GM18868 (cell line): ENCODE measurements around the gene PHGDH.

Experiments used
- ATAC-seq: cut with Tn5 transposase; IDR thresholded peaks from one replicate; pipeline ENCODE4 v1.9.1; 2021; ENCODE audit warnings: mild to moderate bottlenecking, moderate library complexity; ENCODE audit not compliant: unreplicated experiment

PHGDH gene

DNA sequence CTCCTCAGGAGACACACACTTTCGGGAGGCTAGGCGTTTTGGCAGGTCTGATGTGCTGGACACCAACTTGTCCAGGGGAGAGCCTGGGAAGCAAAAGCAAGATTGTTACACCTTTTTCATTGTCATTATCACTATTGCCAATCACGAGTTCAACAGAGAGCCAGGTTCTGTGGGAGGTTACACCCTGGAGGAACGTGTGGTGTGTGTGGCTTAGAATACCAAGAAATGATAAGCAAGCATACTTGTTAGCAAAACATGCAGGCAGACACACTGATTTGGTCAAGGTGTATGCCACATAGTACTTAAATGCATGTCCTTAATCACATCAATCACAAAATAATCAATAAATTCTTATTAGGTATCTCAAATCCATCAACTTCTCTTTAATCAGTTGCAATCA is 40.9 kb downstream of the PHGDH start:
- no peak for ATAC-seq

DNA sequence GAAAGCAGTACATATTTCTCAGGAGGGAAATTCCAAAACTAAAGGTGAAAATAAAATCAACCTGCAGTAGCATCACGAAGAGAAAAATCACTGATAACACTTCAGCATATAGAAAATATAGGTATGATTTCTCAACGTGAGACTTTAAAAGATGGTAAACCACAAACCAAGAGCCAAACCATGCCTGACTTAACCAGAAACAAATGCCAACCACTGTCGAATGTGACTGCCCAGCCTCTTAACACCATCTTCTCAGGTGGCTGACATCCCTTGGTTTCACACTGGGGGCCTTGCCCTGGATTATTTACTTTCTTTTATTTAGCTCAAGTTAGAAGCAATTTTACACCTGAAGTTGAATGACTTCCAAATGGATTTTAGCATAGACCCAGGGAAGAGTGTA is 46.9 kb downstream of the PHGDH start:
- ATAC-seq = no peak

DNA sequence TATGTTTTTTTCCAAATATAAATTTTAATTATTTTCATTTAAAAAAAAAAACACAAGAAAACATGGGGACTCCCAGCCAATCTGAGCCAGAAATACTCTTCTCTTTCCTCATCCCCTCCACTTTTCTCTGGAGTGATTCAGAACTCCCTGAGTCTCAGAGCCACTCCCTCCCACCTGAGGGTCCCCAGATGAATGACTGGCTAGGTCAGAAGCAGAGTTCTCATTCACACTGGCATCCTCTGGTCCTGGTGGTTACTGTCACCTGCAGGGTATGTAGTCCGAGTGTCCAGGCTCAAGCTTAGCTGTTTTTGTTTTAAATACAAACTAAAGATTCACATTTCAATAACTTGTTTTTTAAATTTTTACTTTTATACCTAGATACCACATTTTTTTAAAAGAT is 50.7 kb downstream of the PHGDH start:
- ATAC-seq = no peak

DNA sequence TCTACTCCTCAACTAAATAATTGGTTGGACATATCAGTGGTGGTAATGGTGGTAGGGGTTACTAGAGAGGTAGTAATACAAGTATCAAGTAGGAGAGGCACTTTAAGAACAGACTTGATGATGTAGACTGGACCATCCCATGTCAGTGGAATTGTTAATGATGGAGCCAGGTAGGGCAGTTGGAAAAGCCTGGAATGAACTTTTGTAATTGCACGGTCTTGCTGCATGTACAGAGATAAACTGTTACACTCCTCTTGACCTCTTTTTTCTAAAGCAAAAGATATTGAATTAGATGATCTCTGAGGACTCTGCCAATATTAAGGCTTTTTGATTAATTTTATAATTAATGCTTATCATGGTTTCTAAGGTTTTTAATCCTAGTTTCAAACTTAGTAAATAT is 51.2 kb downstream of the PHGDH start:
- no peak for ATAC-seq

DNA sequence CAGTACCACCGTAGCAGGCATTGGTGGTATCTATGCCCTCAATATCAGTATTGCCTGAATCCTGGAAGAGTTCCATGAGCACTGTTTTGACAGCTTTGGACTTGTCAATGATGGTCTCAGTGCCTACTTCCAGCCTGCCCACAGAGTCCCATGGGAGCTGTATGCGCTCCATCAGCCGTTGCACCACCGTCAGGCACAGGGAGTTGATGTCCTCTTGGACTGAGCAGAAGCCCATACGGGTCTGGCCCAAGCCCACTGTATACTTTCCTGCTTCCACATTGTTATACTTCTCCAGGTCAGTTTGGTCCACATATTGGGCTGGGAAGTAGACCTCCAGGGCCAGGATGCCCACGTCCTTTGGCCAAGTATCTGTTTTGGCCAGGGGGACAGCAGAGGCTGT is 52.5 kb downstream of the PHGDH start:
- ATAC-seq = no peak

DNA sequence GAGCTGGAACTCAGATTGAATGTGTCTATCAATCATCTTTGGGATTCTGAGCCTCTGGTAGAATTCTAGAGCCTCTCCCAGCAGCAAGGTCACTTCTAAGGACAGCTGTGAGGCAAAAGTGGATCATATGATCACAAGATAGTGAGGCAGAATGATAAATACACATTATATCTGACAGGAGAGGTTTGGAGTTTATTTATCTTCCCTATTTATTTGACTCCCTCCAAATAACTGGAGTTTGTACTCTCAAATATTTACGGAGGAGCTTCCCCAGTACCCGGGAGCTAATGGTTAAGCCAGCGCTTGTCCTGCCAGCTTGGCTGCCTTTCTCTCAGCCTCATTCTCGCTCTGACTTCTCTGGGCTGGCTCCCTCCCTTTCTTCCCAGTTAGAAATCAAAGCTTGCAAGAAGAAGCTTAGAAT is 54.6 kb downstream of the PHGDH start:
- ATAC-seq = no peak

DNA sequence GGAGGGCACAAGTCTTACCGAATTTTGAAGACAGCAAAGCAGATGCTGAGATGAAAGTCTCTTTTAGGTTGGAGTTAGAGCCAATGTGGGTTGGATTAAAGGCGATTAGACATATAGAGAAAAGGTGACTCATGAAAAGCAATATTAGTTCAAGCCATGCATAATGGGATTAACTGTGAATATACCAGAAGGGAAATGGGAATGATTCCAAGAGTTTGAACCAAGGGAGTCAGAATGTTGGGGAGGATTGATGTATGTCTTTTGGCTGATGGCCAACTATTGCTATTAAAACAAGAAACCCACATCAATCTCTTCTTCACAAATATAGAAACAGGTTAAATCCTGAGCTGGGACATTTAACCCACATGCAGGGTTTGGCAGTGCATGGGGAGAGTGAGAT is 55.8 kb downstream of the PHGDH start:
- ATAC-seq = no peak

DNA sequence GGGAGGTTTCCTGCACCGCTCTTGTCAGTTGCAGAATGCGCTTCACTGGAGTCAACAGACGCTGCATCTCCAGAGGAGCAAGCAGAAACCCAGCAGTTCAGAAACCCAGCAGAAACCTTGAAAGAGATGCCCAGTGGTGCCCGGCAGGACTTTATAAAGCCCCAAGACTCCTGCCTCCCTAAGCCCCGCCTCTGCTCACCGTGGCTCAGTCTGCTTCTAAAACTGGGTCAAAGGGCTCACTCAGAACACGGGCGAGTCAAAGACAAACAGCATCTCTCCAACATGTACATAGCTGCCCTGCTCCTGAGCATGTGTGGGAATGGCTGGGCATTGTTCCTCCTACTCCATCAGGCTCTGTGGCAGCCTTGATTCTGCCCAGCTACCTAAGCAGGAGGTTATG is 57.0 kb downstream of the PHGDH start, which contains the start of gene HMGCS2:
Gene HMGCS2 (minus strand): TSS at position 128 of the 400 bp plus-strand sequence. CDS start 61 bp downstream, at position 67.
- ATAC-seq = no peak

DNA sequence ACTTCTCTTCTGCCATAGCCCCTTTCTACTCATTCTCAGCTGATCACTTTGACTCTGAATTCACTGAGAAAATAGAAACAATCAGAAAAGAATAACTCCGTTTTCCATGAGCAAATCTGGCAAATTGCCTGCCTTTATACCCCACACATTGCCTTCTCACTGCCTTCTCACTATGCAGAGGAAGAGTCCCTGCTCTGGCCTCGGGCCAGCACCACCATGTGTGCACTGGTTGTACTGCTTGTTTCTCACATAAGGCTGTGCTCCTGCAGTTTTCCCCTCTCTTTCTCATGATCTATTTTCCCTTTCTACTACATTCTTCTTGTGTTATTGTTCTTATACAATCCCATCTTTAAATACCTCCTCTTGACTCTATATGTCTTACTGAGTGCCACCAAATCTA is 59.3 kb downstream of the PHGDH start:
- no peak for ATAC-seq

DNA sequence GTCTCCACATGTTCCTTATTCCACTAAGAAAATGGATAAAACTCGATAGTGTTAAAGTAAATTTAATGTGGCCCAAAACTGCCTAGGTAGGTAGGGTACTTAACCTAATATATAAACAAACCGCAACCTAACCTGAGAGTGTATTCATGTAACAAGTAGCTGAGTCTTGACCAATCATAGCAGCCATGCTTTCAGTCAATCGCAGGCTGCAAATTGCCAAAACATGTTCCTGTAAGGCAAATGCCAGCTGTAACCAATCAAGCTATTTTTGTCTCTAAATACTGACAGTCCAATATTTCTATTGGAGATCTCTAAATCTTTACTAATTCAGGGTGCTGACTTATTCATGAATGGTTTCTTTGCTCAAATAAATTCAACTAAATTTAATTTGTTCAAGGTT is 60.0 kb downstream of the PHGDH start:
- ATAC-seq = no peak

DNA sequence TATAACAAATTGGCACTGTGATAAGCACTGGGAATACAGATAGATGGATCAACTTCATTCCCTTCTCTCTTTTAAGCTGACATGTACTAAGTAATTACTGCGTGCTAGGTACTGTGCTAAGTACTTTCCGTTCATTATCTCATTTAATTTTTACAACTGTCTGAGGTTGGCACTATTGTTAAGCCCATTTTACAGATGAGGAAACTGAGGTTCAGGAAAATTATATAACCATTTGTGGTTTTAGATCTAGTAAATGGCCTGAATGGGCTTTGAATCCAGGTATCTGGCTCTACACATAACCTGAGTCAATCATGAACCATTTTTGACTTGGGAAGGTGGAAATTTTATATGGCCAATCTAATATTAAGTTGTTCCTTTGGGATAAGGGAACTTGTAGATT is 60.6 kb downstream of the PHGDH start:
- ATAC-seq = no peak

DNA sequence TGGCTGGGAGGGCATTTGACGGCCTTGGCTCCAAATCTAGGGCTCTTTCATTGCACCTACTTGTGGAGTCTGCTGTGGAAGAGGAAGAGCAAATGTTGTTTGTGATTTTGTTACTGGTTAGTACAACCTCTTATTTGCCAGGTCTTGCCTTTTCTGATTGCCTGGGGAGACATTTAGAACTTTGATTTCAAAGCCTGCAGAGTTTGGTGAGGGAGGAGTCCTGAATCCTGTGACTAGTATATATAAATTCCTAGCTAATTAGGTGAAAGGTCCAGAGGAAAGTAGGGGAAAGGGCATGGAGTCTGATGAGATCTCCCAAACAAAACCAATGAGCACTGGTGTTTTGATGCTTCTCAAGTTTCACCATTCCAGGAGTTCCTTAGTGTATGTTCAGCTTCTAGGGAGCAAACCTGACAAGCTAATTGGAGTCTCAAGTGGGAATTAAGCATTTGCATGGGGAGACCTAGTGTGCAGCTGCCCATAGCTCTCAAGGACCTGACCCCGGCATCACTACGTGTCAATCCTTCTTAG is 62.0 kb downstream of the PHGDH start:
- ATAC-seq = no peak

DNA sequence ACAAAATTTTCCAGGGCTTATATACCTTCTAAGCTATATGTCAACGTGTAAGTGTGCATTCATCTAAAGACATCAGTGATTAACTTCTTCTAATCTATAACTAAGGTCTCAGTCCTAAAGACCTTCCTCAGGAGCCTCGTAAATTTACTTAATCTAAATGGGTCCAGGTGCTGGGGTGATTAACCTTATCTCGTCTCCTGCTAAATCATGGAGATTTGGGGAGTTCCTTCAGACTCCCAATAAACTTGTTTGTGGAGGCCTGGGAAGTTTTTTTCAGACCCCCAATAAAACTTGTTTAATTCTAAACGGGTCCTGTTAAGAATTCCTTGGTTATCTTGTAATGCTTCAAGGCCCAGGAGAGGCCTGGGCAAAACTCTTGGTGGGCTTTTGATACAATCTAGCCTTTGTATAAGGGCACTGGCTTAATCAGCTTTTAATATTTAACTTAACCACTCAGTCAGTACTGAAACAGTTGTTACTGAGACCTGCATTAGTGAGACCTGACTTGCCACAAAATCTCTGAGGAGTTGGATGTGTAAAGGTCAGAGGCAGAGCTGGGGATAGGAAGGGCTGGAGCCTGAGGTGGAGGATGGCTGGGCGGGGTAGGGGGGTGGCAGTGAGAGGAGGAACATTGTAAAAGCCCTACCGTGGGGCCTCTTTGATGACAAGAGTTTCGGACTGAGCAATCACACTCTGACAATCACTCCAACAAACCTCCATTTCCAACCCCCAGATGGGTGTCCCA is 63.2 kb downstream of the PHGDH start:
- no peak for ATAC-seq

DNA sequence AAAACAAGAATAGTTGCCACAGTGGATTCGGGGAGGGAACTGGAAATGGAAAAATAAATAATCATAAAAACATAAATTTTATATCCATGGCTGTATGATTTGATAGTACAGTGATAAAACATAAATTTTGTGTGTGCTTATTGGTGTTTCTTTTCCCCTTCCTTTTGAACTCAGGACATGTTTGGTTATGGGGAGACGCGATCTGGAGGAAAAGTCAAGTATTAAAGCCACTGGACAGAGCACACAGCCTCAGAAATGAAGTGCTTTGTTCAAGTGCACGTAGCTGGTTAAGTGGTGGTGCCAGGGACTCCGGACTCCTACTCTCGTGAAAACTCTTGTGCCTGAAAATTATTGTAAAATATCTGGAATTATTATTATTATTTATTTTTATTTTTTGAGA is 66.6 kb downstream of the PHGDH start:
- ATAC-seq = no peak

DNA sequence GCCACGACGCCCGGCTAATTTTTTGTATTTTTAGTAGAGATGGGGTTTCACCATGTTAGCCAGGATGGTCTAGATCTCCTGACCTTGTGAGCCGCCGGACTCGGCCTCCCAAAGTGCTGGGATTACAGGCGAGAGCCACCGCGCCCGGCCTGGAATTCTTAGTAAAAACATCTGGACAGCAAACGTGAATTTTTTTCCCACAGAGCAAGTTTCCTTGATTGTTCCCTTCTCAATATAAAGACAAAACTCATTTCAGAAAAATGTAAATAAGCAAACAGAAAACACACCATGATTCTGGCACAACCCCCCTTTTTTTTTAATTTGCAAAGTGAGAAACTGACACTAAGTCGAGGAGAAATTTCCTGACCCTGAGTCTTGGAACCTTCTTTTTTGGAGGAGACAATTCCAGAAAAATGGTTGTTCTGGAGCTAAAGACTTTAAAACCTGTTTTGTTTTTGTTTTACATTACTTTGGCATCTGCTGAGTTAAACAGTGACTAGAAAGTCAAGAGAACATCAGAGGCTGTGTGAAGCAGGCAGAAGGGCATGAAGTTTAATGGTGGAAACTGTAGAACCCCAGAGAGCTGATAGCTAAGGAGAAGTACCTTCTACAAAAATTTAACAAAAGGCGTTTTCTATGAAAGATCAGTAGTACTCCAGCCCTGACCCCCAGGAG is 67.3 kb downstream of the PHGDH start:
- no peak for ATAC-seq

DNA sequence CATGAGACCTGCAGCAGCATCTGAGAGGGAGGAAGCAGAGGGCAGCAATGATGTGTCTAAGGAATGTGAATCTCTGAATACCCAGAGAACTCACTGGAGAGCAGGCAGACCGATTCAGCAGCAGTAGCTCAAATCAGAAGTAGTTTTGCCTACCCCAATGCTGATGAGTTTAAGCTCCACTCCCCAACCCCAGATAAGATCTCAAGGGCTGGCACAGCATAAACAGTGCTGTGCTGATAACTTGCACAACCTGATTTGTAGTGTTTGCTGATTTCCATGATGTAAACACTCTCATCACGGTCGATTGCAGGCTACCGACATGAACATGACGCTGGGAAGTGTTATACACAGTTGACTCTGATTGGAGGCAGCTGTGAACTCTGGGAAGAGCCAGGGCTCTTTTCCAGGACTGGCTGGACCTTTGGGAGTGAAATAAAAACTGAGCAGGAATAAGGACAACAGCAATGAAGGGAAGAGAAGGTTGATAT is 68.2 kb downstream of the PHGDH start:
- no peak for ATAC-seq

DNA sequence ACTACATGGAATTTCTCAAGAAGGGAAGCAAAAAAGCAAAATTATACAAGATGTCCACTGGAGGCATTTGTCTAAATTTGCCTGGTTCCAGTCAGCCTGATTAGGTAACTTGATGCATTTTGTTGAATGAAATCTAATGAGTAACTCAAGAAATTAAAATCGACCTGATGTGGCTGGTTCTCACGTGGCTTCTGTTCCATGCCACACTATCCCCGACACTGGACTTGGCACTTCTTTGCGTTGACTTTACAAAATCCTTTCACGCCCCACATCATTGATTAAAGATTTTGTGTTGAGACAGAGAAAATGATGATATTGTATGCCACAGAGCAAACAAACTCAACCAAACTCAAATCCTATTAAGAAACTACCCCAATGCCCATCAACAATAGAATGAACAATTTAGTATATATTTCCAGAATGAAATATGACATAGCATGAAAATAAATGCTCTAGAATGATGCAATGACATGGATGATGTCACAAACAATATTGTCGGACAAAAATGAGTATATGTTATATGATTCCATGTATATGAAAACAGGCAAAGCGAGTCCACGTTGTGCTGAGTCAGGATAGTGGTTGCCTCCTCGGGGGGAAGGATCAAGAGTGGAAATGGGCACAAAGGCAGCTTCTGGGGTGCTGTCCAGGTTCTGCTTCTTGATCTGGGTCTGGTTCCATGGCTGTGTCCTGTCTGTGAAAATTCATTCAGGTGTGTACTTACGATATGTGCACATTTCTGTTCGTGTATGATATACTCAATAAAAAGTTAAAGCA is 69.9 kb downstream of the PHGDH start:
- ATAC-seq = no peak

DNA sequence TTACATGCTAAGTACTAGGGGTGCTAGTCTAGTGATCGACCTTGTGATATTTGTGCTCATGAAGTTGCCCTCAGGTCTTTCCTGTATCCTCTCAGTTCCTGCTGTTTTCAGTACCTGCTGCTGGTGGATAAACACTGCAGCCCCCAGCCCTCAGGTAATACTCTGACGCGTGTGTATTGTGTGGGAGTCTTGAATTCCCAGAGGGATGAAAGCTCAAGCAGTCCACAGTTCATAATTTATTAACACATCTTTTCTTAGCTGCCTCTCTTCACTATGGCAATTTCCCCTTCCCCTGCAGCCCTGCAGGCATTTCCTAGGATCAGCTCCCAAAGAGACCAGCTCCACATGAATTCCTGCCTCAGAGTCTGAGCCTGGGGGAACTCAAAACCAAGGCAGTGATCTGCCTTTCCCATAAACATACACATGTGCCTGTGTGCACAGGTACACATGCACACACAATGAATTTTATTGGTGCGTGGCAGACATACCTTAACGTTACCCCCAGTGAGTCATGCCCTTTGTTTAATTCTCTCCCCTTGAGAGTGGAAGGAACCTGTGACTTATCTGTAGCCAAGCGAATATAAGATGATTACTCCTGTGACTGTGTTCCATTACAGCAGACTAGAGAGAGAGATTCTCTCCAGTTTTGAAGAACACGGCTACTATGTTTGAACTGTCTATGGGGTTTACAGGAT is 71.0 kb downstream of the PHGDH start:
- no peak for ATAC-seq

DNA sequence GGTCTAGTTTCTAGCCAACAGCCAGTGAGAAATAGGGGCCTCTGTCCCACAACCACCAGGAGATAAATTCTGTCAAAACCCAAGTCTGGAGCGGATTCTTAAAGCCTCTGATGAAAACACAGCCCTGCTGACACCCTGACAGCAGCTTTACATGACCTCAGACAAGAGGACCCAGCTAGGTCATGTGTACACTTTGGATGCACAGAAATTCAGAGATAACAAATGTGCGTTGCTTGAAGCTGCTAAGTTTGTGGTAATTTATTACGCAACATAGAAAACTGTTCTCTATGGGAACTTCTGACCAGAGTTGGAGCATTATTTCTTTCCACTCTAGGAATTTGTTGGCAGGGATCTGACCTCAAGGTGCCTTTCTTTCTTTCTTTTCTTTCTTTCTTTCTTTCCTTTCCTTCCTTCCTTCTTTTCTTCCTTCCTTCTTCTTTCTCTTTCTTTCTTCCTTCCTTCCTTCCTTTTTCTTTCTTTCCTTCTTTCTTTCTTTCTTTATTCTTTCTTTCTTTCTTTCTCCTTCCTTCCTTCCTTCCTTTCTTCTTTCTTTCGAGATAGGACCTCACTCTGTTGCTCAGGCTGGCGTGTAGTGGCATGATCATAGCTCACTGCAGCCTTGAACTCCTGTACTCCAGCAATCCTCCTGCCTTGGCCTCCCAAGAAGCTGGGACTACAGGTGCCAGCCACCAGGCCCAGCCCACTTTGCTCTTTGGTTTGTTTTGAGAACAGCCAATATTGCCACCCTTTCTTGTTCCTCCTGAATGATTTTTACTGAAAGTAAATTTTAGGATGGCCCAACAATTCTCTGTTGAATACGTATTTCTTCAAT is 71.8 kb downstream of the PHGDH start:
- no peak for ATAC-seq

DNA sequence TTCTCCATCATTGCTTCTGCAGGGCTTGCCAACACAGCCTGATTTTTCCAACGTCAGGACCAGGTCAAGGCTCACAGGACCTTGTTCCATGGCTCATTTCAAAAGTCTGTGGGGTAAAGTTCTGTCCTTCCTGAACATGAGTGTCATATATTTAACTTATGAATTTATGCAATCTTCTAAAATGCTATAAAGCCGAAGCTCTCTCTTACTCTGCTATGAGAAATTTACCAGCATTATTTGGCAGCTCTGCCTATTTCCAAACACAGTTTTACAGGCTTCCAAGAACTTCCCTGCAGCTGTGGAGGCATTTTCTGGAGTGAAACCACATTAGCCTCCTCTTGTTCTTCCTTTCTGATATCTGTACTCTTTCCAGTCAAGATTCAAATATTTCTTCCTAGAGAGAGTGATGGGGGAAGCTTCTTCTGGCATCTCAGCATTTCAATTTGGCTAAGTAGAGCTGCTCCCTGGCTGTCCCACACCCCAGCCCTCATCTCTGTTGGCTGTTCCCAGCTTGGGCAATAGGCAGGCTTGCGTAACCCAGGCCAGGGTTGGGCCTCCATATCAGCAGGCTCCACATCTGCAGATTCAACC is 72.6 kb downstream of the PHGDH start:
- ATAC-seq = no peak
